Islet of Langerhans (tissue), 1 donor: ENCODE data around the gene KRT84.
"Not testable (repeated sequence)": the region's sequence is repeated elsewhere in the genome, so short reads cannot be mapped to it uniquely, and the experiment has no call there.

ENCODE experiments used
- FAIRE-seq: peaks from one replicate; lab custom pipeline; 2011; peaks lifted over from hg19 to GRCh38; lab: Jason Lieb, UNC

The KRT84 gene

GRCh38 chr12:52360106-52360662 lies 25.3 kb downstream of the KRT84 start:
- no peak for FAIRE-seq

GRCh38 chr12:52359621-52360061 lies 25.8 kb downstream of the KRT84 start:
- FAIRE-seq, result no peak

DNA sequence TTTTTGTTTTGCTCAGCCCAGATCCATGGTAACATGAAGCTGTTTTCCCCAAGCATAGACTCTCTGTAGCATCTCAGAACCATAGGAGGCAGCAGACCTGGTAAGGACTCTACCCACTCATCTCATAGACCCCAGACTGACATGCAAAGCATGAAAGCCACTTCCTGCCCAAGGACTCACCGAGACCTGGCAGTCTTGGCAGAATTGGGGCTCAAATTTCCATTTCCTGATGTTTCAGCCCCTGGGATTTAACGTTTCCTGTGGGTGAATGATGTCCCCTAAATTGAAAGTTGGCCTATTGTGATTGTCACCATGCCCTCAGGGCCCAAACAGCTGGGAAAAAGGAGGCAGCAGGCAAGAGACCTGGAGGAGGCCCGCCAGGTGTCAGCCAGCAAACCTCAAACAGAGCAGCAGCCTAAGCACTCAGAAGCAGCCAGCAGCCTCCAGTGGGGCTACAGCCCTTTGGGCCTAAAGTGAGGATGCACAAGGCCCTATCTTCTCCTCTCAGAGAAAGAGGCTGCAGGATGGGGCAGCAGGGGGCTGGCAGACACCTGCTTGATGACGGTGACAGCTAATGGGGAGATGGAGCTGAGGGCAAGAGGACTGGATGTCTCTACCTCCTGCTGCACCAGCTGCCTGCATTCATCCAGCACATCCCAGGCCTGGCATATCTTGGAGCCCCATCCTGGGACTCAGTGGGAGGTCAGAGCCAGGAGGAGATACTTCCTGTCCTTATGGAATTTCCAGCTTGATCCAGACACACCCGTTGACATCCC lies 26.7 kb downstream of the KRT84 start:
- FAIRE-seq, result no peak

DNA sequence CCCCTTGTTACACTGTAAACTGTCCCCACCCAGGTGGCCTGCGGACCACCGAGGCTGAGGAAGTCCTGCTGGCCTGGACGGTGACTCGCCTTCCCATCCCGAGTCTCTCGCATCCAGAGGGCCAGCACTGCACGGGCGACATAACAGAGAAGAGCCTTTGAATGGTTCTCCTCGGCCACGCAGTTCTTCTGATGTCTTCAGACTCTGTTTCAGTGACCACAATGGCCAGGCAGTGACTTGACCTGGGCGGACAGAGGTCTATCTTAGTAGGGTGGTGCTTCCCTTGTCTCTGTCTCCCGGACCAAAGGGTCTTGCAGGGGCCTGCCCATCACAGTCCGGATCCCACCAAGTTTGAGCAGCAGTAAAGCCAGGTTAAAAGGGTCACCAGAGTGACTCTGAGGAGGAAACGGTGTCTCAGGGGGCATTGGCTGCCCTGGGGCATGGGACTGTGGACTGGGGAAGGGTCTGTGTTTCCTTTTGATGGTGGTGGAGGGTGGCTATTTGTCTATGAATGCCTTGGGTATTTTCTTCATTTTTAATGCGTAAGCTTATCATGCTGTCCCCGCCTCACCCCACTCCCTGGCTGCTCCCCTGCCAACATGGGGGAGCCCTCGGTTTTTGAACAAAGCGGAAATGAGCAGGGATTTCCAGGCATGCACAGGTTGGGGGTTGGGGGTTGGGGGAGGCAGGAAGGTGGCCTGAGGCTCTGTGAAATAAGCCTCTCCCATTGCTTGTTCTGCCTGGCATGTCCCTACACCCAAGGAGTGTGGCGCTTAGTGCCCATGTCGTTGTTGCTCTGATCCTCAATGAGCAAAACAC lies 28.5 kb downstream of the KRT84 start:
- FAIRE-seq, result no peak

GRCh38 chr12:52356031-52356761 lies 29.3 kb downstream of the KRT84 start:
- FAIRE-seq, result no peak

DNA sequence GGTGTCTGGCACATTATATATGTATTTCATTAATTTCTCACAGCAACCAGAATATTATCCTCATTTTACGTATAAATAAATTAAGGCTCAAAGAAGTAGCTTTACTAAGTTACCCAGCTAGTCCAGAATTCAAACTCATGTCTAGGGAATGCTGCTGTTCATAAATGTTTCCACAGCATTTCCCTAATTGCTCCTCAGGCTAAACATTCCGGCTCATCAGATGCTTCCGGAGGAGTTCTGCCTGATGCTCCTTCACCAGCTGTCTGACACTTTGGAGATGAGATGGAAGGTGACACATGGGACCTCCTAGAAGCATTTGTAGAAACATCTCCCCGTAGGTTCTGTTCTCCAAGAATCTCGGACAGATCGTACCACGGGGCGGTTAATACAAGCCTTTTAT lies 30.3 kb downstream of the KRT84 start:
- FAIRE-seq, result no peak

DNA sequence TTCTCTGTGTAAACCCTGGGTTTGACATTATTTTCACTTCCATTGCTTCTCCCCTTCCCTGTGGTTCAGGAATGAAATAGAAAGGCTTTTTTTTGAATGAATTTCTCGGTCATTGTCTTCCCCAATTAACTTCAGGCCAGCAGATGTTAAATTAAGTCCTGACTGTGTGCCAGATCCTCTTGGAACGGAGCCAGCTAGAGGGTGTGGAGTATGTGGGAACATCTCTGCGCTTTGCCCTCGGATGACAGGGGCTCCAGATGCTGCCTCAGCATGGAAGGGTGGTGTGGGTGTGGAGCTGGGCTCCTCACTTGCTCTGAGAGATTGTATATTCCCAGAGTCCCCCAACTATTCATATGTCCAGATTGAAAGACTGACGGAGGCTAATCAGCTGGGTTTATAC lies 31.3 kb downstream of the KRT84 start:
- FAIRE-seq, result no peak

DNA sequence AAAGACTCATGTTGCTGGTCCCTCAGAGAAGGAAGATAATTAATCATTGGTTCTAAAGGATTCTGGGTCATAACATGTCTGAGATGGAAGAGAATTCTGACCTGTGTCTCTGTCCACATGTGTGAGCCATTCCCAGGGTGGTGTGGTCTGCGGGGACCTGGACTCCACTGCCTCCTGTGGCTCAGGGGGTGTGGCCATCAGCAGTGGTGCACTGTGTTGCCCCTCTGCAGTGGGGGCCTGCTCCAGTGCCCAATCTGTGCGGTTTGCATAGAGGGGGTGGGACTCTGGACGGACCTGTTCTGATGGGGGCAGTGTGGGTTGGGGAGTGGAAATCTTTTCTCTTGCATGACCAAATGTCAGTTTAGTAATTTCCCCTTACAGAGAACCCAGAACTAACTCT lies 31.7 kb downstream of the KRT84 start:
- FAIRE-seq, result no peak

- FAIRE-seq, result no peak
These were observed 32.5 kb downstream of the KRT84 start for GRCh38 chr12:52352951-52353350.

DNA sequence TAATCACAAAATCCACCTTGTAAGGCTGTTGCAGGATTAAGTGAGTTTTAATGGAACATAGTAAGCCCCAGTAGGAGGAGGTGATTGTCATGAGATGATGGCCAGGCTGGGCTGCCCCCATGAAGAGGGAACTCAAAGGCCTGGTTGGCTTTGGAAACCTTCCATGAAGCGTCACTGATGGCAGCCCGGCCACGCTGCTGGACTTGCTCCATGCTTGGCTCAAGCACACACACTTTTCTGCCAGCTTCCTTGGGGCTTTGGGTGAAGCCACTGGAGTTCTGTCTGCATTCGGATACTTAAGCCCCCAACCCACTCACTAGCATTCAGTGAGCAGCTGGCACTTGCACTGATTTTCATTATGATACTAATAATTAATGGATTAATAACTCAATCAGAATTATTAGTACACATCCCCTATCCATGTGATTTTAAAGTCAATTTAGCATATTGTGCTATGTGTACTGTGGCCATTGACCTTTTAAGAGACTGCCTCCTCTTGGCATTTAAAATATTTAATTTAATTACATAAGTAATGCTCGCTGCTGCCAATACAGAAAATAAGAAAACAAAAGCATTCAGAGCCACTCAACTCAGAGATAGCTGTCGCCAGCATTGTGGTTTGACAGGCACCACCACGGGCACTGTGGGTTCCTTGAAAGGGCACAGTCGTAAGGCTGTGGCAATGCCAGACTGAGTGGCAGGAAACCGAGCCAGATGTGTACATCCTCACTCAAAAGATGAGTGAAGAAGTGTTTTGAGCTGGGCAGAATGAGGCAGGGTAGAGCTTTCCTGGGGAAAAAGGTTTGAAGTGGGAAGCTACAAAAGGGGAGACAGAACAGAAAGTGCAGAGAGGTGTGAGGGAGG lies 34.0 kb downstream of the KRT84 start:
- no peak for FAIRE-seq

DNA sequence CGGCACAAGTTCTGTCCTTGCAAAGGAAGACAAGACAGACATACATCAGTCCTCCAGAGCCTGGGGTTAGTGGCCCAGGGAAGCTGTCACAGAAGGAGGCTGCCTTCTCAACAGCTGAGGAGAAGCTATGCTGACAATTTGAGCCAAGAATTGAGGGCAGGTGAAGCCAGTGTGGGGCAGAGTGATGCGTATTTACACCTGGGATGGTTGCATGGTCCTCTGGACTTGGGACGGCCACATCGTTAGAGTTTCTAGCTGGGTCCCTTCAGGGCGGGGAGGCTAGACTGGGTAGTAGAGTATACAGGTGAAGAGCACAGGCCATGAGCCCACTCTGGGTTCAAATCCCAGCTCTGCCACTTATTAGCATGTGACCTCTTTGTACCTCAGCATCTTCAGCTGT lies 34.7 kb downstream of the KRT84 start:
- FAIRE-seq, result no peak

GRCh38 chr12:52350021-52350620 lies 35.3 kb downstream of the KRT84 start:
- FAIRE-seq, result no peak

GRCh38 chr12:52349196-52349595 lies 36.3 kb downstream of the KRT84 start:
- no peak for FAIRE-seq

GRCh38 chr12:52347551-52348510 lies 37.6 kb downstream of the KRT84 start:
- no peak for FAIRE-seq

GRCh38 chr12:52347016-52347415 lies 38.4 kb downstream of the KRT84 start:
- FAIRE-seq, result no peak

DNA sequence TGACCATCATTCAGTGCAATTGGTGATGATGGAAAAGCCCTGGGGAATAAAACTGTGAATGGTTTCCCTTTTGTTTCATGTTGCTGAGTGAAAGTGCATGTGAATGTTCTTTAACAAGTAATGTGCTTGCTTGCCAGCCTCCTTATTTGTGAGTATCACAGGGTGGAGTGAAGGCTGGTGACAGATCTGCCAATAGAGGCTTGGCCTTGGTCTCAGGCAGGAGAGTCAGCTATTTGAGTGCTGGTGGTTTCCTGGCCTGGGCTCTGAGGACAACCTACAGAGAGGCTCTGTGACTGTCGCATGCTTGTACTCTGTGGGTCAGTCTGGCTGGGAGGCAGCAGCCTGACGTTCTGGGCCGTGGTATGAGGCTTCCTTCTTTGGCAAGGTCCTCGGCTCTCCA lies 38.9 kb downstream of the KRT84 start:
- FAIRE-seq, result no peak

- not testable (repeated sequence) for FAIRE-seq
These were observed 40.4 kb downstream of the KRT84 start for GRCh38 chr12:52345041-52345440.

GRCh38 chr12:52344111-52344510 lies 41.3 kb downstream of the KRT84 start:
- no peak for FAIRE-seq

- FAIRE-seq, result no peak
These were observed 41.9 kb downstream of the KRT84 start for GRCh38 chr12:52343550-52343949.
